ENCODE data around the gene ST3GAL4. TPM values are rescaled to one million over a fixed set of nuclear protein-coding genes. Genes with fewer than 3 reads are reported as not detected.

Gene ST3GAL4
- total and polyA plus RNA-seq, 9 of the 15 experiments (the other 6 are each of a cell fraction or from before 2014, with no cell fraction given) = 0.27 to 22.9 (median 10.5) TPM

- in situ Hi-C loops (cut with MboI) (no loop called here), intact Hi-C loops (cut with micrococcal nuclease) (no loop called here)
- H3K79me2 ChIP-seq (ENCODE audit: control insufficient read depth, insufficient read depth, low read length) = peaks cover 76% of the 10 kb centered on the region
- peaks cover 5% of the 10 kb centered on the region; the same call in 1 of the 2 replicates for H4K20me1 ChIP-seq (replicated peaks; ENCODE audit: control insufficient read depth, insufficient read depth, low read length)
- H2AFZ ChIP-seq (ENCODE audit: low read depth, low read length) = no peak overlapping the region
- peak overlapping the region; percentile 47; the same call in 2 of the 3 replicates for H3K27ac ChIP-seq (ENCODE audit: extremely low read depth, low read depth, low read length)
- H3K27me3 ChIP-seq (ENCODE audit: control insufficient read depth in 2 of 2, insufficient read depth in 2 of 2, low read length in 2 of 2) = no peaks in the 10 kb centered on the region
- H3K36me3 ChIP-seq (ENCODE audit: control insufficient read depth, insufficient read depth, low read length) = peaks cover 45% of the 10 kb centered on the region
- 59% methylated on average over 5 of the region's 5 CpGs for WGBS (ENCODE audit: insufficient coverage, low coverage, missing lambda C conversion rate)
- H3K4me1 ChIP-seq (replicated peaks in 1 of 2; ENCODE audit: control insufficient read depth in 2 of 2, insufficient read depth in 2 of 2, low read length in 2 of 2) = peaks cover 60 to 77% of the 10 kb centered on the region in 2 experiments
- ChIA-PET CTCF (ENCODE audit: low intra/inter-chr PET ratio) (no interaction called here), POLR2A (interaction anchor here (1.6 kb wide), 1 partner anchor 11 kb away, joined by 5 read pairs; no protein-coding TSS in a partner anchor)
- H3K9me1 ChIP-seq (ENCODE audit: control insufficient read depth, insufficient read depth, low read length) = peaks cover 3% of the 10 kb centered on the region
- H3K9me3 ChIP-seq (replicated peaks; ENCODE audit: control insufficient read depth, insufficient read depth, low read depth, low read length) = no peaks in the 10 kb centered on the region
- no peak for FAIRE-seq
- no TSS peak for BruUV-seq (replicated peaks)
- no peak overlapping the region for H3K9ac ChIP-seq (ENCODE audit: insufficient read depth in 1 of 2, low read depth in 2 of 2, low read length in 2 of 2)
- ATAC-seq = no peak
- no peak for DNase-seq (ENCODE audit: extremely low read depth in 1 of 4, low spot score in 3 of 4)
- H3K4me3 ChIP-seq = no peak overlapping the region
- H3K4me2 ChIP-seq (ENCODE audit: insufficient read depth, low read length) = no peak overlapping the region
- TF ChIP-seq KHSRP (IDR thresholded peaks at IDR 0.05) (no peak), HINFP (tag; conservative IDR thresholded peaks at IDR 0.05; ENCODE audit: low read depth) (no peak), CCNT2 (IDR thresholded peaks at IDR 0.05; ENCODE audit: borderline replicate concordance, extremely low read depth, insufficient read length, low read depth, low read length) (no peak), TBL1XR1 (IDR thresholded peaks at IDR 0.05; ENCODE audit: low read length in 2 of 2) (no peak), ZBTB5 (IDR thresholded peaks at IDR 0.05) (no peak), NR2C1 (IDR thresholded peaks at IDR 0.05) (no peak), NR2C1 (tag; IDR thresholded peaks at IDR 0.05) (no peak), ZNF324 (CRISPR knock-in tag; IDR thresholded peaks at IDR 0.05) (no peak), IRF1 (CRISPR knock-in tag; IDR thresholded peaks at IDR 0.05; ENCODE audit: borderline replicate concordance) (no peak), RBM39 (optimal IDR thresholded peaks at IDR 0.05; ENCODE audit: low read depth, low read length) (no peak), CBFB (CRISPR knock-in tag; IDR thresholded peaks at IDR 0.05) (no peak), TAL1 (IDR thresholded peaks at IDR 0.05) (no peak), ARID3B (CRISPR knock-in tag; IDR thresholded peaks at IDR 0.05; ENCODE audit: borderline replicate concordance) (no peak)
Measured at GRCh38 chr11:126350836-126351235, 4.7 kb upstream of the ST3GAL4 start.

All from K562 (cell line).